Right kidney (tissue), 1 donor: Measurements from ENCODE around the gene ATP6V0C.
"Not testable (repeated sequence)": the region's sequence is repeated elsewhere in the genome, so short reads cannot be mapped to it uniquely, and the experiment has no call there.

ENCODE experiments used
- DNase-seq: peaks from one replicate; pipeline ENCODE4 v3.0.0-alpha.2; 2016

ATP6V0C gene

DNA sequence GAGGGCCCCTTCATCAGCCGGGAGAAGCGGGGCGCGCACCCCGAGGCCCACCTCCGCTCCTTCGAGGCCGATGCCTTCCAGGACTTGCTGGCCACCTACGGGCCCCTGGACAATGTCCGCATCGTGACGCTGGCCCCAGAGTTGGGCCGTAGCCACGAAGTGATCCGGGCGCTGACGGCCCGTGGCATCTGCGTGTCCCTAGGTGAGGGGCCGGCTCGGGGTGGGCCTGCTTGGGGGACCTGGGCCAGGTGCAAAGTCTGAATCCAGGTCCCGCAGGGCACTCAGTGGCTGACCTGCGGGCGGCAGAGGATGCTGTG, 14.0 kb downstream of the ATP6V0C start:
- no peak for DNase-seq

DNA sequence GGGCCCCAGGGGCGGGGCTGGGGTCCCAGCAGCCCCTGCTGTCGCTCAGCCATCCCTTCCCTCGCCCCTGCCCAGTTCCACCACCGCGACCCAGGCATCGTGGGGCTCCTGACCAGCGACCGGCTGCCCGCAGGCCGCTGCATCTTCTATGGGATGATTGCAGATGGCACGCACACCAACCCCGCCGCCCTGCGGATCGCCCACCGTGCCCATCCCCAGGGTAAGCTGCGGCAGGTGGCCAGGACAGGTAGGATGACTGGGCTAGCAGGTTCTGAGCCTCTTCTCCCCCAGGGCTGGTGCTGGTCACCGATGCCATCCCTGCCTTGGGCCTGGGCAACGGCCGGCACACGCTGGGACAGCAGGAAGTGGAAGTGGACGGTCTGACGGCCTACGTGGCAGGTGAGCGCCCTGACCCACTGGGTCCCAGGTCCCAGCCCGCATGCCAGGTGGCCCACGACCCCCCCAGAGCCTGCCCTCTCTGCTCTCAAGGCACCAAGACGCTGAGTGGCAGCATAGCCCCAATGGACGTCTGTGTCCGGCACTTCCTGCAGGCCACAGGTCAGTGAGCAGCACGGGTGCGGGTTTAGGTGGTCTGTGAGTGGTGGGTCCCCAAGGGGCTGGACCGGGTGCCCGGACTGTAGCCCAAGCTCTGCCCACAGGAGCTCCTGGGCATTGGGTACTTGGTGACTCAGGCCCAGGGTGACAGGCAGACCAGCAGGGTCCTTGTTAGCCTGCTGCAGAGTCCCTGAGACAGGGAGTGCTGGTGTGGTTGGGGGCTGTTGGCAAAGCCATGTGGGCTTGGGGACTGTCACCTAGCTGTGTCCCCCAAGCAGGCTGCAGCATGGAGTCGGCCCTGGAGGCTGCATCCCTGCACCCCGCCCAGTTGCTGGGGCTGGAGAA, 14.7 kb downstream of the ATP6V0C start:
- no peak for DNase-seq

DNA sequence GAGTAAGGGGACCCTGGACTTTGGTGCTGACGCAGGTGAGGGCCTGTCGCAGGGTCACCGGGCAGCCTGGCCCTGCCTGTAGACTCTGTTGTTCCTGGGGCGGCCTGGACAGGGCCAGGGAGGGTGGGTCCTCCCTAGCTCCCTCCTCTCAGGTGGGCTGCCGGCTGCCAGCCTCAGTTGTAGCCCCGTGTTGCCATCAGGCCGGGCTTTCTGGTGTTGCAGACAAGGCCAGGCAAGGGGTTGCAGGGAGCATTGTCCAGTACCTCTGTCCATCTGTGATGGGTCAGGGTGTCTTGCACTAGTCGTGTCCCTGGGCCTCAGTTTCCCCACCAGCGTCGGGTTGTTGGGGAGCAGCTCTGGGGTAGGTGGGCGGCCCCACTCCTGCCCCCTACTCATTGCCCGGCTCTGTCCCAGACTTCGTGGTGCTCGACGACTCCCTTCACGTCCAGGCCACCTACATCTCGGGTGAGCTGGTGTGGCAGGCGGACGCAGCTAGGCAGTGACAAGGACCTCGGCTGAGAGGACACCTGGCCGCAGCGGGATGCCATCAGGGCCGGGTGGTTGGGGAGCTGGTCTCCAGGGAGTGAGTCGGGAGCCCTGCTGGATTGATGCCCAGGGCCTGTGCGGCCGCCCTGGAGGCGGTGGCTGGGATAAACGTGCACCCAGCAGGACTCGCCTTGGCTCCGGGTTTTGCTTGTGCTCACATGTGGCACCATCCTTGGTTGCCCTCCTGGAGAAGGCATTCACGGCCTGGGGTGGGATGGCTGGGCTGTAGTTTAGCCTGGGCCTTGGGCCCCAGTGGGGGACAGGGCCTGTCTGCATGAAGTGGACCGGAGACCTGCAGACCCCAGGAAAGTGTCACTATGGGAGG, 15.5 kb downstream of the ATP6V0C start:
- DNase-seq, result no peak

DNA sequence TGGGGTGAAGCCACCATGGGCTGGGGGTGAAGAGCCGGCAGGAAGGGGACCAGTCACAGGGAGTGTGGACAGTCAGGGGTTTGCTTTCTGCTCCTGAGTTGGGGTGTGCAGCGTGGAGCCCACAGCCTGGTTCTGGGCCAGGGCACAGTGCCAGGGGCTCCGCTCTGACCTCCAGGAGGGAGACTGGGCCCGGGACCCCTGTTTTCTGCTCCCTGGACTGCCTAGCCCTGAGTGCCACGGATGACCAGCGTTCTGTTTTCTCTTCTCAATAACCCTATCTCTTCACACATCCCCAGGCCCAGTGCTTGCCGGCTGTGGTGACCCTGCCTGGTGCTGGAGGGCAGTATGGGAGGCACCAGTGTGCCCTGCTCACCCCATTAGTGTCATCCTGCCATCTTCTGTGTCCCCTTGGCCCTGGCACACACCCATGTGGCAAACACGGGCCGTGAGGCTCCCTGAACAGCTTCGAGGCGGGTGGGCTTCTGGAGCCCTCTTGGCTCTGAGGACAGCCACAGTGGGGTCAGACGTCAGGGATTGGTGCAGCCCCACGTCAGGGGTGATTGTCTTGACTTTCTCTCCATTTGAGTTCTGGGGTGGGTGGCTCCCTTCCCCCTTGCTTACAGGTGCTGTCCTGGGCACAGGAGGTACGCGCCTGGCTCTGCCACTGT, 16.3 kb downstream of the ATP6V0C start:
- DNase-seq, result no peak

DNA sequence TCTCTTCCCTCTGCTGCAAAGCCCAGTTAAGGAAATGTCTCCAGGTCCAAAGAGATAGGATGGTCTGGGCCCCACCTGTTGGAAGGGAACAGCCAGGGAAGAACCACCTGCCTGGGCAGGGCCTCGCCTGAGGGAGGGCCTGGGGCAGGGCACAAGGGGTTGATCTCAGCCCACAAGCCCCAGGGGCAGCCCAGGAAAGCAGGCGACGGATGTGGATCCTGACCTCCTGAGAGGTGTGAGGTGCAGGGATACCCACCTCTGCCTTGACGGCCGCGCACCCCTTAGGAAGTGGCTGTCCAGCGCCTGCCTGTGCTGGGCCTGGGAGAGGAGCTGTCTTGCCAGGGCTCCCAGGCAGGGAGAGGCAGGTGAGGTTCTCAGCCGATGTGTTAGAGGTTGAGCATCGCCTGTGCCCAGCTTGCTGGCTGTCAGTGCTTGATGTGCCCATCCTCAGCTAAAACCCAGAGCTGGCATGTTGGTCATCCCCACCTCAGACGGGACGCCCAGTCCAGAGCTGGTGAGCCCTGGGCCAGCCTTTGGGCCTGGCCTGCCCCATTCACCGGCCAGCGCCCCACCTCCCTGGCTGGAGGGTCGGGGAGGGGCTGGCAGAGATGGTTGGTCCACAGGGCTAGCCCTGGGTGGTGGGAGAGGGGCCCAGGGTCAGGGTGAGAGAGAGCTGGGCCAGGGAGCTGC, 17.0 kb downstream of the ATP6V0C start:
- no peak for DNase-seq

DNA sequence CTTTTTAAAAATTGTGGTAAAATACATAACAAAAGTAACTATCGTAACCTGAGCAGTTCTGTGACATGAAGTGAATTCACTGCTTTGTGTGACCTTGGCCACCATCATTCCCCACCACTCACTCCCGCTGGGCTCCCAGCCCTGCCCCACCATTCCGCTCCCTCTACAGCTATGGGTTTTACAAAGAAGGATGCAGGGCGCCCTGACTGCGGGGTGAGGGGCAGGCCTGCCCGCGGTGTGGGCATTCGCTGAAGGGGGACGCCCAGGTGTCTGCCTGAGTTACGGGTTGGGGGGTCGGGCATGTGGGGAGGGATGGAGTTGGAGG, 17.6 kb downstream of the ATP6V0C start, which contains the start of gene CEMP1:
Gene CEMP1, minus strand, starts transcription at position 38 of the 325 bp plus-strand sequence. CDS start 335 bp downstream, outside the sequence.
- no peak for DNase-seq

GRCh38 chr16:2531696-2532493, 18.1 kb downstream of the ATP6V0C start:
- DNase-seq, result peak; percentile 88

DNA sequence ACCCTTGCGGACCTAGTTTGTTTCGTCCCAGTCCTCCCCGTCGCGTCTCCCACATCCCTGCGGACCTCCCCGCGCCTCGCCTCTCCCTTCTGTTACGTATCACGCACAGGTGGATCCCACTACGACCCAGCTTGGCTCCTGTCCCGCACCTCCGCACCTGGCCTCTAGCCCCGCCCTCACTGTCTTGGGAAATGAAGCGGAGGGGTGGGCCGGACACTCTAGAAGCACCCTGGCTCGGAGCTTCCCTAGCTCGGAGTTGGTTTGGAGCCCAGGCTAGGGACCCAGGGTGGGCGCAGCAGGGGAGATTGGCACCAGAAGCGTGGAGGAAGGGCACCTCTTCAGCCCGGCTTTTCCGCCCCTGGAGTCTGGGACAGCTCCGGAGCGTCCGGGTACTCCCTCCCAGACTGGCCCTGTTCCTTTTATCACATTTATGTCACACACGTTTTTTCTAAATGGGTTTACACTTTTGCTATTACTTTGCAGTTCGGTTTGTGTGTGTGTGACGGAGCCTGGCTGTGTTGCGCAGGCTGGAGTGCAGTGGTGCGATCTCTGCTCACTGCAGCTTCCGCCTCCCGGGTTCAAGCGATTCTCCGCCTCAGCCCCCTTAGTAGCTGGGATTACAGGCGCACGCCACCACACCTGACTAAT, 18.9 kb downstream of the ATP6V0C start:
- DNase-seq, result peak; percentile 82

DNA sequence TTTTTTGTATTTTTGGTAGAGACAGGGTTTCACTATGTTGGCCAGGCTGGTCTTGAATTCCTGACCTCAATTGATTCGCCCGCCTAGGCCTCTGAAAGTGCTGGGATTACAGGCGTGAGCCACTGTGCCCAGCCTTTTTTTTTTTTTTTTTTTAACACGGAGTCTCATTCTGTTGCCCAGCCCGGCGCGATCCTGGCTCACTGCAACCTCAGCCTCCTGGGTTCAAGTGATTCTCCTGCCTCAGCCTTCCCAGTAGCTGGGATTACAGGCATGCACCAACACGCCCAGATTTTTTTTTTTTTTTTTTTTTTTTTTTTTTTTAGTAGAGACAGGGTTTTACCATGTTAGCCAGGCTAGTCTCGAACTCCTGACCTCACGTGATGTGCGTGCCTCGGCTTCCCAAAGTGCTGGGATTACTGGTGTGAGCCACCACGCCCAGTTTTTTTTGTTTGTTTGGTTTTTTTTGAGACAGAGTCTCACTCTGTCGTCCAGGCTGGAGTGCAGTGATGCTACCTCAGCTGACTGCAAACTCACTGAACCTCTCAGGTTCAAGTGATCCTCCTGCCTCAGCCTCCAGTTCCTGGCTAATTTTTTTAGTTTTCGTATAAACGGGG, 19.5 kb downstream of the ATP6V0C start:
- not testable (repeated sequence) for DNase-seq

GRCh38 chr16:2533912-2534311, 20.2 kb downstream of the ATP6V0C start:
- DNase-seq, result no peak

DNA sequence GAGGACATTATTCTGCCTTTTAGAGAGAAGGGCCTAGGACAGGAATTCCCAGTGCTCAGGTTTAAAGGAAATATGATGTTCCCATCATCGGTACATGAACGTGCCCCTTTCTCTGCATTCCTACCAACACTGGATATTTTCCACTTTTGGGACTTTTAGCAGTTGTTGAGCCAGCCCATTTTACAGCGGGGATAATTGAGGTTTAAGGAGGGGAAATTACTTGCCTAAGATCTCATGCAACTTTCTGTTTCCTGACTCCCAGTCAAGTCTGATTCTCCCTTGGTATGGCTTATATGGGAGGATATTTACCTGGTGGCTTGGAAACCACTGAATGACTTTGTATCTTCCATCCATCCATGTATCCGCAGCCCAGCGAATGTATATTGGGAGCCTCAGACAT, 20.6 kb downstream of the ATP6V0C start:
- DNase-seq, result not testable (repeated sequence)

- no peak for DNase-seq
These were observed 21.9 kb downstream of the ATP6V0C start for GRCh38 chr16:2535625-2536013.

DNA sequence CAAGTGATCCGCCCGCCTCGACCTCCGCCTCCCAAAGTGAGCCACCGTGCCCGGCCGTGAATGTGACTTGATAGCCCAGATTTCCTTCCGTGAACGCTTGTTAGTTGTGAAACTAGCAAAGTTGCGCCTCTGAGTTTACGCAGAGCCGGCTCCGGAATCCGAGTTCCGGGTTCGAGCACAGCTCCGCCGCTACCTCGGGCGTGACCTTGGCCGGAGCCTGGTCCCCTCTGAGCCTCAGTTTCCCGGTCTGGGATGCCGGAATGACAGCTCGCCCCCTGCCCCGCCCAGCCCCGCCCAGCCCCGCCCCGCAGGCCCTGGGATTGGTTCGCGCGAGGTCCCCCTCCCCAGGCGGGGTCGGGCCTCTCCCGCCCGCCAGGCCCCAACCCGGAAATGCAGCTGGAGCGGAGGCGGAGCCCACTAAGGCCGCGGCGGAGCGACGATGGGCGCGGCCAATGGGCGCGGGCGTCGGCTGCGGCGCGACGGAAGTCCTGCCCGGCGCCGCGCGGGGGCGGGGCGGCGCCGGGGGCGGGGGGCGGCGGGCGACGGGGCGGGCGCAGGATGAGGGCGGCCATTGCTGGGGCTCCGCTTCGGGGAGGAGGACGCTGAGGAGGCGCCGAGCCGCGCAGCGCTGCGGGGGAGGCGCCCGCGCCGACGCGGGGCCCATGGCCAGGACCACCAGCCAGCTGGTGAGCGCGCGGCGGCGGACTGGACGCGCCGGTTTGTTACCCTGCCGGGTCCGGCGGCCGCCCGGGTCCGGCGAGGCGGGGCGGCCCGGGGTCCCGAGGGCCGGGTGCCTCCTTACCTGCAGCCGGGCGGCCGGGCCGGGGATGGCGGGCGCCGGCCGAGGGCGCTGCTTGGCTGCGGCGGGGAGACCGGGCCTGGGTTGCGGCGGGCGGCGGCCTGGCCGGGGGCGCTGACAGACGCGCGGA, 24.0 kb downstream of the ATP6V0C start, which contains the start of gene PDPK1:
Gene PDPK1, plus strand, starts transcription at position 571 of the 929 bp plus-strand sequence. Its CDS starts 92 bp downstream, at position 663.
- DNase-seq, result peak; percentile 80

DNA sequence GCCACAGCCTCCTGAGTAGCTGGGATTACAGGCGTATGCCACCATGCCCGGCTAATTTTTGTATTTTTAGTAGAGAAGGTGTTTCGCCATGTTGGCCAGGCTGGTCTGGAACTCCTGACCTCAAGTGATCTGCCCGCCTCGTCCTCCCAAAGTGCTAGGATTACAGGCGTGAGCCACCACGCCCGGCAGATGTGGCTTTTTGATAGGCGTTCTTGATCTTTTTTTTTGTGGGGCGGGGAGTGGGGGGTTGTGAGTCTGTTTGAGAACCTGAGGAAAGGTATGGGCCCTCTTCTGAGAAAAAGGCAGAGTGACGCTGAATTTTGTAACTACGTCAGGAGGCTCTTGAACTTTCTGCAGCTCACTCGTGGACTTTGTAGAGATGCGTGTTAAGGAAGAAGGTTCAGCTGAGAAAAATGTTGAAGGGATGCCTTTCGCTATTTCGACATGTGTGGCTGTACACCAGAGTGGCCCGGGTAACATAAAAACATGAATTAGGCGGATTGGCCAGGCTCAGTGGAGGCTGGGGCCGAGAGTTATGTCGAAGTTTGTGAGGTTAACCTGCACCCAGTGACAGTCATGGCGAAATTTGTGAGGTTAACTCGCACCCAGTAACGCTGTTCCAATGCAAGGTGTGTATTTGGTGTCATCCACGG, 25.6 kb downstream of the ATP6V0C start:
- not testable (repeated sequence) for DNase-seq

GRCh38 chr16:2539845-2540458, 26.2 kb downstream of the ATP6V0C start:
- not testable (repeated sequence) for DNase-seq

- DNase-seq, result not testable (repeated sequence)
These were observed 27.2 kb downstream of the ATP6V0C start for GRCh38 chr16:2540912-2541311.

DNA sequence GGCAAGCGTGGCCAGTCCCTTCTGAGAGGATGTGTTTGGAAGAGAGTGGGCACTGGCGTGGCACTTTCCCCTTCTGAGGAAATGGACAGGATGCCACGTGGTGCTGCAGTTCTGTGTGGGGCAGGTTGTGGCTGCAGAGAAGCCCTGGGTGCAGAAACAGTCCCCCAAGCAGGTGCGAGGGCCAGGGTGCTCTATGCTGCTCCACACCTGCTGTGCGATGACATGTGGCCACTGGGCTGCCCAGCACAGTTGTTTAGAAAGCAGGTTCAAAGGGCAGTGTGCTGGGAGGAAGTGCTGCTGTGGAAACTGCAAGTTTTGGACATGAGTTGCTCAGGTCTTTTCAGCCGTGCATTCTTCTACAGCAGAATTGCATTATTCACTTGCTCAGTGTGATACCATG, 27.7 kb downstream of the ATP6V0C start:
- DNase-seq, result not testable (repeated sequence)

DNA sequence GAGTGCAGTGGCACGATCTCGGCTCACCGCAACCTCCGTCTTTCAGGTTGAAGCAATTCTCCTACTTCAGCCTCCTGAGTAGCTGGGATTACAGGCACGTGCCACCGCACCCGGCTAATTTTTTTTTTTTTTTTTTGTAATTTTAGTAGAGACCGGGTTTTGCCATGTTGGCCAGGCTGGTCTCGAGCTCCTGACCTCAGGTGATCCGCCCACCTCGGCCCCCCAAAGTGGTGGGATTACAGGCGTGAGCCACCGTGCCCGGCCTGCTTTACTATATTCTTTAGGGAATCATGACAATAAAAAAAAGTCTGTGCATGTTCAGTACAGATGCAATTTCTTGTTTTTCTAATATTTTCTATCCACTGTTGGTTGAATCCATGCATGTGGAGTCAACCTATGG, 30.0 kb downstream of the ATP6V0C start:
- DNase-seq, result not testable (repeated sequence)
